Measurements from ENCODE around the gene RBCK1. TPM values are rescaled to one million over a fixed set of nuclear protein-coding genes. Genes with fewer than 3 reads are reported as not detected.

The RBCK1 gene
- polyA plus RNA-seq, 1 donor from 2014 or later: 38.4 TPM

DNA sequence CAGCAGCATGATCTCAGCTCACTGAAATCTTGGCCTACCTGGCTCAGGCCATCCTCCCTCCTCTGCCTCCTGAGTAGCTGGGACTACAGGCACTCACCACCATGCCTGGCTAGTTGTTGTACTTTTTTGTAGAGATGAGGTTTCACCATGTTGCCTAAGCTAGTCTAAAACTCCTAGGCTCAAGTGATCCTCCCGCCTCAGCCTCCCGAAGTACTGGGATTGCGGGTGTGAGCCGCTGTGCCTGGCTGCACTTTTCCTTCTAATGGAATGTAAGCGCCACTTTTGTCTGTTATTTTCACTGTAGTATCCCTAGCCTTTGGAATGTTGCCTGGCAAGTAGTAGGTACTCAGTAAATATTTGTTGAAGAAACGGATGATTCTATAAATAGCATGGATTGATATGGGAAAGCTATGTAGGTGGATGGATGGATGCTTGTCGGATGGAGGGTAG lies 37.9 kb upstream of the RBCK1 start:
- H2AFZ ChIP-seq (ENCODE audit: low read depth, low read length): no peak overlapping the region
- TF ChIP-seq SMC3 (conservative IDR thresholded peaks at IDR 0.05; ENCODE audit: poor library complexity) (no peak), MXI1 (conservative IDR thresholded peaks at IDR 0.05; ENCODE audit: poor library complexity, severe bottlenecking) (no peak), TAF1 (IDR thresholded peaks at IDR 0.05; ENCODE audit: low read depth) (no peak), EP300 (conservative IDR thresholded peaks at IDR 0.05; ENCODE audit: poor library complexity, severe bottlenecking) (no peak), RAD21 (conservative IDR thresholded peaks at IDR 0.05) (no peak), EZH2 (IDR thresholded peaks at IDR 0.05; ENCODE audit: borderline replicate concordance, insufficient read depth, low read length, poor library complexity, severe bottlenecking) (no peak), POLR2AphosphoS5 (IDR thresholded peaks at IDR 0.05) (no peak)
- TF ChIP-seq, protein P1, sequence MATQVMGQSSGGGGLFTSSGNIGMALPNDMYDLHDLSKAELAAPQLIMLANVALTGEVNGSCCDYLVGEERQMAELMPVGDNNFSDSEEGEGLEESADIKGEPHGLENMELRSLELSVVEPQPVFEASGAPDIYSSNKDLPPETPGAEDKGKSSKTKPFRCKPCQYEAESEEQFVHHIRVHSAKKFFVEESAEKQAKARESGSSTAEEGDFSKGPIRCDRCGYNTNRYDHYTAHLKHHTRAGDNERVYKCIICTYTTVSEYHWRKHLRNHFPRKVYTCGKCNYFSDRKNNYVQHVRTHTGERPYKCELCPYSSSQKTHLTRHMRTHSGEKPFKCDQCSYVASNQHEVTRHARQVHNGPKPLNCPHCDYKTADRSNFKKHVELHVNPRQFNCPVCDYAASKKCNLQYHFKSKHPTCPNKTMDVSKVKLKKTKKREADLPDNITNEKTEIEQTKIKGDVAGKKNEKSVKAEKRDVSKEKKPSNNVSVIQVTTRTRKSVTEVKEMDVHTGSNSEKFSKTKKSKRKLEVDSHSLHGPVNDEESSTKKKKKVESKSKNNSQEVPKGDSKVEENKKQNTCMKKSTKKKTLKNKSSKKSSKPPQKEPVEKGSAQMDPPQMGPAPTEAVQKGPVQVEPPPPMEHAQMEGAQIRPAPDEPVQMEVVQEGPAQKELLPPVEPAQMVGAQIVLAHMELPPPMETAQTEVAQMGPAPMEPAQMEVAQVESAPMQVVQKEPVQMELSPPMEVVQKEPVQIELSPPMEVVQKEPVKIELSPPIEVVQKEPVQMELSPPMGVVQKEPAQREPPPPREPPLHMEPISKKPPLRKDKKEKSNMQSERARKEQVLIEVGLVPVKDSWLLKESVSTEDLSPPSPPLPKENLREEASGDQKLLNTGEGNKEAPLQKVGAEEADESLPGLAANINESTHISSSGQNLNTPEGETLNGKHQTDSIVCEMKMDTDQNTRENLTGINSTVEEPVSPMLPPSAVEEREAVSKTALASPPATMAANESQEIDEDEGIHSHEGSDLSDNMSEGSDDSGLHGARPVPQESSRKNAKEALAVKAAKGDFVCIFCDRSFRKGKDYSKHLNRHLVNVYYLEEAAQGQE (IDR thresholded peaks at IDR 0.05; ENCODE audit: borderline replicate concordance): no peak
- TF ChIP-seq, protein P2, sequence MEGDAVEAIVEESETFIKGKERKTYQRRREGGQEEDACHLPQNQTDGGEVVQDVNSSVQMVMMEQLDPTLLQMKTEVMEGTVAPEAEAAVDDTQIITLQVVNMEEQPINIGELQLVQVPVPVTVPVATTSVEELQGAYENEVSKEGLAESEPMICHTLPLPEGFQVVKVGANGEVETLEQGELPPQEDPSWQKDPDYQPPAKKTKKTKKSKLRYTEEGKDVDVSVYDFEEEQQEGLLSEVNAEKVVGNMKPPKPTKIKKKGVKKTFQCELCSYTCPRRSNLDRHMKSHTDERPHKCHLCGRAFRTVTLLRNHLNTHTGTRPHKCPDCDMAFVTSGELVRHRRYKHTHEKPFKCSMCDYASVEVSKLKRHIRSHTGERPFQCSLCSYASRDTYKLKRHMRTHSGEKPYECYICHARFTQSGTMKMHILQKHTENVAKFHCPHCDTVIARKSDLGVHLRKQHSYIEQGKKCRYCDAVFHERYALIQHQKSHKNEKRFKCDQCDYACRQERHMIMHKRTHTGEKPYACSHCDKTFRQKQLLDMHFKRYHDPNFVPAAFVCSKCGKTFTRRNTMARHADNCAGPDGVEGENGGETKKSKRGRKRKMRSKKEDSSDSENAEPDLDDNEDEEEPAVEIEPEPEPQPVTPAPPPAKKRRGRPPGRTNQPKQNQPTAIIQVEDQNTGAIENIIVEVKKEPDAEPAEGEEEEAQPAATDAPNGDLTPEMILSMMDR (IDR thresholded peaks at IDR 0.05; ENCODE audit: poor library complexity, severe bottlenecking): no peak
- no peaks in the 10 kb centered on the region for H4K20me1 ChIP-seq (ENCODE audit: insufficient read depth)
- H3K4me2 ChIP-seq (ENCODE audit: low read length): no peak overlapping the region
- H3F3A ChIP-seq (ENCODE audit: insufficient read depth, low read length, poor library complexity, severe bottlenecking): no peaks in the 10 kb centered on the region
- no peak overlapping the region for H3K27ac ChIP-seq (ENCODE audit: low read length)
- H3K36me3 ChIP-seq (ENCODE audit: insufficient read depth, low read length): no peaks in the 10 kb centered on the region
- no peaks in the 10 kb centered on the region for H3K27me3 ChIP-seq (ENCODE audit: insufficient read depth, low read depth, low read length)
- no peaks in the 10 kb centered on the region for H3K79me2 ChIP-seq (replicated peaks; ENCODE audit: insufficient read depth, low read length)
- H3K9me2 ChIP-seq (ENCODE audit: insufficient read depth, low read length): no peaks in the 10 kb centered on the region
- H3K4me3 ChIP-seq (ENCODE audit: low read length): no peak overlapping the region
- H3K9me3 ChIP-seq (ENCODE audit: low read length): no peaks in the 10 kb centered on the region
- no peak overlapping the region for H3K9ac ChIP-seq (ENCODE audit: low read length)

DNA sequence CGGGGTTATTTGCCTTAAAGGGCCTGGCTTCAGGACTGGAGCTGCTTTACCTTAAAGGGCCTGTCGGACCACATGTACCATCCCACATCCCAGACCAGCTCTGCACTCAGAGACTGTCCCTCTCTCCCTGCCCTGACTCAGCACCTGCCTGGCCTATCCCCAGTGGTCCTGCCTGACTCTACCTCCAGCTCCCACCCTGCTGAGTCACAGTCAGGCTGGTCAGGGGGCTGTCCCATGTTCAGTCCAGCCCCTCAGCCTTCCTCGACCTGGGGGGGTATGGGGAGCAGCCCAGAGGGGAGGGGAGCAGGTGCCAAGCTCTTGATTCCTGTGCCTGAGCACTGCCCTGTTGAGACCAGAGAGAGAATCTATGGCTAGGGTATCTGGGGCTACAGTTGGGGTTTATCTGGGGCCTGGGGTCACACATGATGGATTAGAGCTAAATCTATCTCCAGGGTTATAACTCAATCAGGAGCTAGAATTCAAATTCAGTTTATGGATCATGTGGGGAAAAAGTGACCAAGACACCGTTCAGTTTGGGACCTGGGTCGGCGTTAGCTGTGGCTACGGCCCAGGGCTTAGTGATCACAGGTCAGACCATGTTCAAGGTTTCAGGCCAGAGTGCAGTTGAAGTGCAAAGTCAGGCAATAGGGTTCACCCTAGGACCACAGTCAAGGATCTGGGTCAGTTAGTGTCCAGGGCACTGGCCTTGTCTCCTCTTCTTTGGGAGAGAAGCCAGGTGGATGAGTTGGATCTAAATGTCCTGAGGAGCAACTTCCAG lies 36.9 kb upstream of the RBCK1 start:
- H2AFZ ChIP-seq (ENCODE audit: low read depth, low read length): no peak overlapping the region

More for the DNA sequence above, 36.9 kb upstream of the RBCK1 start:
- TF ChIP-seq, protein P2 (IDR thresholded peaks at IDR 0.05; ENCODE audit: poor library complexity, severe bottlenecking): no peak
- TF ChIP-seq, protein P1 (IDR thresholded peaks at IDR 0.05; ENCODE audit: borderline replicate concordance): no peak
- no peak for TF ChIP-seq RAD21 (conservative IDR thresholded peaks at IDR 0.05)
- TF ChIP-seq TAF1 (IDR thresholded peaks at IDR 0.05; ENCODE audit: low read depth): no peak
- TF ChIP-seq EZH2 (IDR thresholded peaks at IDR 0.05; ENCODE audit: borderline replicate concordance, insufficient read depth, low read length, poor library complexity, severe bottlenecking): no peak
- TF ChIP-seq MXI1 (conservative IDR thresholded peaks at IDR 0.05; ENCODE audit: poor library complexity, severe bottlenecking): no peak
- TF ChIP-seq EP300 (conservative IDR thresholded peaks at IDR 0.05; ENCODE audit: poor library complexity, severe bottlenecking): no peak
- no peak for TF ChIP-seq SMC3 (conservative IDR thresholded peaks at IDR 0.05; ENCODE audit: poor library complexity)
- no peak for TF ChIP-seq POLR2AphosphoS5 (IDR thresholded peaks at IDR 0.05)
- Histone ChIP-seq H3K27ac (ENCODE audit: low read length) (no peak overlapping the region), H3K27me3 (ENCODE audit: insufficient read depth, low read depth, low read length) (no peaks in the 10 kb centered on the region), H3K9me3 (ENCODE audit: low read length) (no peaks in the 10 kb centered on the region), H4K20me1 (ENCODE audit: insufficient read depth) (no peaks in the 10 kb centered on the region), H3K4me3 (ENCODE audit: low read length) (no peak overlapping the region), H3K9me2 (ENCODE audit: insufficient read depth, low read length) (no peaks in the 10 kb centered on the region), H3K79me2 (replicated peaks; ENCODE audit: insufficient read depth, low read length) (no peaks in the 10 kb centered on the region), H3K9ac (ENCODE audit: low read length) (no peak overlapping the region), H3K4me2 (ENCODE audit: low read length) (no peak overlapping the region), H3F3A (ENCODE audit: insufficient read depth, low read length, poor library complexity, severe bottlenecking) (no peaks in the 10 kb centered on the region), H3K36me3 (ENCODE audit: insufficient read depth, low read length) (no peaks in the 10 kb centered on the region)

All from neural cell (in vitro differentiated cells).